ENCODE data around the gene CNNM1. TPM values are rescaled to one million over a fixed set of nuclear protein-coding genes. Genes with fewer than 3 reads are reported as not detected.

CNNM1 gene
- total and polyA plus RNA-seq, 9 donors: 0.03 to 0.09 (median 0.06) TPM; not detected in 3

- Histone ChIP-seq H3K27me3 (ENCODE audit: control insufficient read depth, insufficient read depth, low read length) (no peaks in the 10 kb centered on the region), H3K4me1 (ENCODE audit: control insufficient read depth, insufficient read depth, low read length) (peaks cover 9% of the 10 kb centered on the region), H3K27ac (ENCODE audit: low read length) (peak overlapping the region; percentile 25), H3K4me3 (ENCODE audit: low read length) (no peak overlapping the region), H3K36me3 (ENCODE audit: control insufficient read depth, insufficient read depth, low read length) (peaks cover 10% of the 10 kb centered on the region), H3K9me3 (replicated peaks; ENCODE audit: control insufficient read depth, low read depth, low read length) (no peaks in the 10 kb centered on the region)
- no peak for DNase-seq
- whole genome bisulfite sequencing (ENCODE audit: insufficient coverage): 80% methylated on average over 1 of the region's 1 CpG
These were observed 96.0 kb downstream of the CNNM1 start for GRCh38 chr10:99425204-99425603.

GRCh38 chr10:99426689-99427088, 97.5 kb downstream of the CNNM1 start:
- peaks cover 7% of the 10 kb centered on the region for H3K36me3 ChIP-seq (ENCODE audit: control insufficient read depth, insufficient read depth, low read length)
- H3K4me3 ChIP-seq (ENCODE audit: low read length): no peak overlapping the region
- DNase-seq: no peak
- no CpG with 5 or more reads among the region's 3 CpGs for WGBS (ENCODE audit: insufficient coverage)
- no peak overlapping the region for H3K27ac ChIP-seq (ENCODE audit: low read length)
- no peaks in the 10 kb centered on the region for H3K27me3 ChIP-seq (ENCODE audit: control insufficient read depth, insufficient read depth, low read length)
- no peaks in the 10 kb centered on the region for H3K9me3 ChIP-seq (replicated peaks; ENCODE audit: control insufficient read depth, low read depth, low read length)
- H3K4me1 ChIP-seq (ENCODE audit: control insufficient read depth, insufficient read depth, low read length): peaks cover 14% of the 10 kb centered on the region

DNA sequence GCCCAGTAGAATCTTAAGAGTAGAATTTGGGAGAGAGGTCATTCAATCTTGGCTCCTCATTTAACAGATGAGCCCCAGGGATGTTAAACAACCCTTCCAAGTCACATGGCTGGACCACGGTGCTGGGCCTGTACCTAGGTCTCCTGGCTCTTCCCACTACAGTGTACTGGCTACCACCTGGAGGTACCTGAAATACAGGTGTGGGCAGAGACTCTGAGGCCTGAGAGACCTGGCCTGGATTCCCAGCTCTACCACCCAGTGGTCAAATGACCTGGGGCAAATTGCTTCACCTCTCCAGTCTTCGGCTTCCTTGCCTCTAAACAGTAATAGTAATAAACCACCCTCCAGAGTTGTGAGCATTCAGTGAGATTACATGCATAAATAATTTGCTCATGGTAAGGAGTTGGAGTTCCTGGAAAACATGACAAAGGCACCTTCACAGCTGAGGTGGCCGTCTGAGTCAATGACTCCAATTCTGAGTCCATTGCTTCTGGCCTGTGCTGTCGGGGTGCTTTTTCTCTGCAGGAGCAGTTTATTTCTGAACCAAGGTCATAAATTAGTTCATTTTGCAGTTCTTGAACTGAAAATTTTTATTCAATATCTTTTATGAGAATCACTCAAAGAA, 98.5 kb downstream of the CNNM1 start:
- H3K27ac ChIP-seq (ENCODE audit: low read length): no peak overlapping the region
- no peaks in the 10 kb centered on the region for H3K9me3 ChIP-seq (replicated peaks; ENCODE audit: control insufficient read depth, low read depth, low read length)
- peaks cover 14% of the 10 kb centered on the region for H3K4me1 ChIP-seq (ENCODE audit: control insufficient read depth, insufficient read depth, low read length)
- peaks cover 7% of the 10 kb centered on the region for H3K36me3 ChIP-seq (ENCODE audit: control insufficient read depth, insufficient read depth, low read length)
- no peak for DNase-seq
- WGBS (ENCODE audit: insufficient coverage): no CpG with 5 or more reads among the region's 4 CpGs
- H3K27me3 ChIP-seq (ENCODE audit: control insufficient read depth, insufficient read depth, low read length): no peaks in the 10 kb centered on the region
- H3K4me3 ChIP-seq (ENCODE audit: low read length): no peak overlapping the region

- WGBS (ENCODE audit: insufficient coverage): 20% methylated on average over 1 of the region's 6 CpGs
- Histone ChIP-seq H3K4me3 (ENCODE audit: low read length) (peak overlapping the region; percentile 98), H3K36me3 (ENCODE audit: control insufficient read depth, insufficient read depth, low read length) (peaks cover 10% of the 10 kb centered on the region), H3K9me3 (replicated peaks; ENCODE audit: control insufficient read depth, low read depth, low read length) (no peaks in the 10 kb centered on the region), H3K27ac (ENCODE audit: low read length) (no peak overlapping the region), H3K27me3 (ENCODE audit: control insufficient read depth, insufficient read depth, low read length) (no peaks in the 10 kb centered on the region), H3K4me1 (ENCODE audit: control insufficient read depth, insufficient read depth, low read length) (peaks cover 14% of the 10 kb centered on the region)
- DNase-seq: no peak
These were observed 100.5 kb downstream of the CNNM1 start for GRCh38 chr10:99429517-99430095.

DNA sequence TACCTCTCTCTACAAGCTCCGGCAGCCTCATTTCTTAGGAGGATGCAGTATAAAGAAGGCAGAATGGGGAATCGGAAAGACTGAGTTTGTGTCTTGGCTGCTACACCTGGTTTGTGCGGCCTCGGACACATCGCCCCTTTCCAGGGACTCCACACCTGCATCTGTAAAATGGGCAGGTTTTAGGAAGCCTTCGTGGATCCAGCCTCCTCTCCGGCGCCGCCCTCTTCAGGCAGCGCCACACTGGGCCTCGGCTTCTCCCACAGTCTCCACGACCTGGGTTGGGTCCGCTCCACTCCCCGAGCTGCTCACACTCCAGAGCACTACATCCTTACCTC, 100.9 kb downstream of the CNNM1 start:
- Histone ChIP-seq H3K27ac (ENCODE audit: low read length) (peak overlapping the region; percentile 79), H3K4me3 (ENCODE audit: low read length) (peak overlapping the region; percentile 98), H3K4me1 (ENCODE audit: control insufficient read depth, insufficient read depth, low read length) (peaks cover 14% of the 10 kb centered on the region), H3K36me3 (ENCODE audit: control insufficient read depth, insufficient read depth, low read length) (peaks cover 9% of the 10 kb centered on the region), H3K27me3 (ENCODE audit: control insufficient read depth, insufficient read depth, low read length) (no peaks in the 10 kb centered on the region), H3K9me3 (replicated peaks; ENCODE audit: control insufficient read depth, low read depth, low read length) (no peaks in the 10 kb centered on the region)
- DNase-seq: no peak
- 6% methylated on average over 12 of the region's 14 CpGs for WGBS (ENCODE audit: insufficient coverage)

DNA sequence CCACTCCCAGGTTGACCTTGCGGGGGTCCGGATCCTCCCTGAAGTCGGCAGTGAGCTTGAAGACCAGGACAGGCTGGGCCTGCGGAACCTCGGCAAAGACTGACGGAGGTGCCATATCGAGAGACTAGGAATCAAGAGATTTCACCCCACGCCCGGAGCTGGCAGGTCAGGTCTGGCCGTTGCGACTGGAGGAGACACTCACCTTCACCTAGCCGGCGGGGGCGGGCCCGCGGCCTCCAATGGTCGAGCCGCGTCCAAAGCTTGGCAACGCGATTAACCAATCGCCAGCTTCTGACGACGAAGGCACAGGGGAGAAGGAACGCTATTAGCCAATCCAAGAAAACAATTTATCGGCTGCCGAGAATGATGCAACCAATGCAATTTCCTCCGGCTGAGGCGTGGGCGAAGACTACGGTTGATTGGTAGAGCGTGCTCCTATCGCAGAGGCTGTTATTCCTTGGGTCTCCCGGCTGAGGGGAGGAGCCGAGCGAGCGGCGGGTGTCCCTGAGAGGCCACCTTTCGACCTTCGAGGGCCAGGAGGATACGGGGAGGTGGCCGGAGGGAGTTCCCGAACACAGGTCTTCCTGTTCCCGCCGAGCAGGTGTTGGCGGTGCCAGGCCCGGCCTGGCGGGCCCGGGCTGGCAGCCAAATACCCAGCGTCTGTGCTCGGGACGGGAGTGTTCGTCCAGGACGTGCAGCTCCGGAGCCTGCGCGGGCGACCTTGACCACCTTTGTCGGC, 101.5 kb downstream of the CNNM1 start, which contains the start of gene GOT1:
TSS of gene GOT1 (minus strand) at position 174 of the 739 bp plus-strand sequence. CDS start at position 115, 59 bp downstream.
- Histone ChIP-seq H3K36me3 (ENCODE audit: control insufficient read depth, insufficient read depth, low read length) (peaks cover 7% of the 10 kb centered on the region), H3K4me3 (ENCODE audit: low read length) (peak within 1 kb of the TSS; percentile 98), H3K27me3 (ENCODE audit: control insufficient read depth, insufficient read depth, low read length) (no peaks in the 10 kb centered on the region), H3K27ac (ENCODE audit: low read length) (peak within 1 kb of the TSS; percentile 81), H3K4me1 (ENCODE audit: control insufficient read depth, insufficient read depth, low read length) (peaks cover 14% of the 10 kb centered on the region), H3K9me3 (replicated peaks; ENCODE audit: control insufficient read depth, low read depth, low read length) (no peaks in the 10 kb centered on the region)
- peak; percentile 100 for DNase-seq
- WGBS (ENCODE audit: insufficient coverage): under 1% methylated on average over 56 of the region's 59 CpGs

GRCh38 chr10:99431190-99431760, 102.1 kb downstream of the CNNM1 start:
- peak; percentile 85 for DNase-seq
- H3K4me1 ChIP-seq (ENCODE audit: control insufficient read depth, insufficient read depth, low read length): peaks cover 11% of the 10 kb centered on the region
- peak overlapping the region; percentile 81 for H3K27ac ChIP-seq (ENCODE audit: low read length)

GRCh38 chr10:99432047-99432446, 102.9 kb downstream of the CNNM1 start:
- WGBS (ENCODE audit: insufficient coverage): no CpG with 5 or more reads among the region's 4 CpGs
- Histone ChIP-seq H3K9me3 (replicated peaks; ENCODE audit: control insufficient read depth, low read depth, low read length) (no peaks in the 10 kb centered on the region), H3K36me3 (ENCODE audit: control insufficient read depth, insufficient read depth, low read length) (peaks cover 4% of the 10 kb centered on the region), H3K4me3 (ENCODE audit: low read length) (no peak overlapping the region), H3K27ac (ENCODE audit: low read length) (no peak overlapping the region), H3K27me3 (ENCODE audit: control insufficient read depth, insufficient read depth, low read length) (no peaks in the 10 kb centered on the region), H3K4me1 (ENCODE audit: control insufficient read depth, insufficient read depth, low read length) (peaks cover 11% of the 10 kb centered on the region)
- no peak for DNase-seq

More at GRCh38 chr10:99431190-99431760, 102.1 kb downstream of the CNNM1 start:
- no peaks in the 10 kb centered on the region for H3K27me3 ChIP-seq (ENCODE audit: control insufficient read depth, insufficient read depth, low read length)
- no peaks in the 10 kb centered on the region for H3K9me3 ChIP-seq (replicated peaks; ENCODE audit: control insufficient read depth, low read depth, low read length)
- H3K4me3 ChIP-seq (ENCODE audit: low read length): peak overlapping the region; percentile 98
- 1% methylated on average over 20 of the region's 20 CpGs for WGBS (ENCODE audit: insufficient coverage)
- peaks cover 4% of the 10 kb centered on the region for H3K36me3 ChIP-seq (ENCODE audit: control insufficient read depth, insufficient read depth, low read length)

DNA sequence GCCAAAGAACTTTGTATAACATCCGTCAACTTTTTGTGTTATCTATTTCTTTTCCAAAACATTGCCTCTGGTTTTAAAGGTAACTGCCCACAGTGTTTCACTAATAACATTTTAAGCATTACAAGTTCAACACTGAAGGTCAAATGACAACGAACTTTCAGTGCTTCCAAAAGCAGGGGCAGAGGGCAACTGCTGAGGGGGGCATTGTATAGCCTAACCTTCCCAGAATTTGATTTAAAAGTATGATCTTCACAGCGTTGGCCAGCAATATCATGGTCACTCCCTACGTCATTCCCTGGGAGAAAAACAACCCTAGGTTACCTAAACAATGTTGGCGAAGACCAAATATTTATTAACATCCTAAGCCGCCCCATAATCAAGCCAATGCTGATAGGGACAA, 103.7 kb downstream of the CNNM1 start:
- Histone ChIP-seq H3K27me3 (ENCODE audit: control insufficient read depth, insufficient read depth, low read length) (no peaks in the 10 kb centered on the region), H3K4me1 (ENCODE audit: control insufficient read depth, insufficient read depth, low read length) (peaks cover 11% of the 10 kb centered on the region), H3K4me3 (ENCODE audit: low read length) (no peak overlapping the region), H3K9me3 (replicated peaks; ENCODE audit: control insufficient read depth, low read depth, low read length) (no peaks in the 10 kb centered on the region), H3K27ac (ENCODE audit: low read length) (peak overlapping the region; percentile 25), H3K36me3 (ENCODE audit: control insufficient read depth, insufficient read depth, low read length) (peaks cover 4% of the 10 kb centered on the region)
- DNase-seq: no peak
- WGBS (ENCODE audit: insufficient coverage): no CpG with 5 or more reads among the region's 6 CpGs

DNA sequence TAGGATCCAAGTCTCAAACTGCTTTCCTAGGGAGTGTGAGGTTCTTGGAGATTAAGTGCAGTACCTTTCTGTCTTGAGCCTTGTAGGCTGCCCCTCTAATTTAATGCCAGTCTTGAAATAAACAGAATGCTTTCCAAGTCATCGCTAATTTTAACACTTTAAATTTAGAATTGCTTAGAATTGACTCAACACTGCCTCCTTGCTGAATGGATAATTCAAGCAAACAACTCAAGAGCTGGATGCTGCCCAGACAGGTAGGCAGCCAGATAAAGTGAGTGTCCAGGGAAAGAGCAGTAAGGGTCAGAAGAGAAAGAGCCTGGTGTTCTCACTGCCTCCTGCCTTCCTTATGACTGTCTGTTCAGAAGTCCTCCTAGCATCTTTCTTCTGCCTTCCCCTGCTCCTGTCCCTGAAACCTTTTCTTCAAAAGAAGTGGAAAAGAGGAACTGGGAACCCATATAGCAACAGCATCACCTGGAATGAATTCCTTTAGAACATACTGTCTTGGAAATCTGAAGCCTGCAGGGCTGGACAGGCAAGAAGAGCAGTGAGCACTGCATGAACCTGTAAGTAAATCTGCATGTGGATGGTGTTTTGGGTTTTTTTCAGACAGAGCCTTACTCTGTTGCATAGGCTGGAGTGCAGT, 104.3 kb downstream of the CNNM1 start:
- Histone ChIP-seq H3K27me3 (ENCODE audit: control insufficient read depth, insufficient read depth, low read length) (no peaks in the 10 kb centered on the region), H3K9me3 (replicated peaks; ENCODE audit: control insufficient read depth, low read depth, low read length) (no peaks in the 10 kb centered on the region), H3K4me3 (ENCODE audit: low read length) (no peak overlapping the region), H3K4me1 (ENCODE audit: control insufficient read depth, insufficient read depth, low read length) (peaks cover 11% of the 10 kb centered on the region), H3K36me3 (ENCODE audit: control insufficient read depth, insufficient read depth, low read length) (peaks cover 4% of the 10 kb centered on the region), H3K27ac (ENCODE audit: low read length) (no peak overlapping the region)
- no CpG with 5 or more reads among the region's 1 CpG for WGBS (ENCODE audit: insufficient coverage)
- DNase-seq: no peak
